HG03558 (cell line): ENCODE data around the gene TRIM61.
"Not testable (repeated sequence)": the region's sequence is repeated elsewhere in the genome, so short reads cannot be mapped to it uniquely, and the experiment has no call there.

Source experiments
- ATAC-seq: cut with Tn5 transposase; IDR thresholded peaks from one replicate; pipeline ENCODE4 v1.9.1; 2021; ENCODE audit warnings: moderate number of reproducible peaks; ENCODE audit not compliant: unreplicated experiment; ENCODE audit errors: extremely low read depth

The TRIM61 gene

DNA sequence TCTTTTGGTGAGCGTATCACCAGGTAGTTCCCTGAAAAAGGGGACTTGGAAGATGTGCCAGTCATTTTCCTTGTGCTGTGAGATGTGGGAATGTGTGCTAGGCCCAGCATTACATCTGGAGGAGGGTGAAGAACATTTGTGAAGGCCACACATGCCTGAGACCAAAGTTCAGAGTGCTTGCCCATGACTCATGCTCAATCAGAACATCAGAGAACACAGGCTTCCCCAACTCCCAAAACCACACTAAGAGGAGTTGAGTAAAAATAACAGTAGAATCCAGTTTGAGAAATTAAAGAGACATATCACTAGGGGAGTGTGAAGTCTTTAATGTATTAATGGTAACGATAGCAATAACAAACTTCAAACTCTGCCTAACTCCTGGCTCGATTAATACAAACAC is 18.0 kb downstream of the TRIM61 start:
- not testable (repeated sequence) for ATAC-seq

DNA sequence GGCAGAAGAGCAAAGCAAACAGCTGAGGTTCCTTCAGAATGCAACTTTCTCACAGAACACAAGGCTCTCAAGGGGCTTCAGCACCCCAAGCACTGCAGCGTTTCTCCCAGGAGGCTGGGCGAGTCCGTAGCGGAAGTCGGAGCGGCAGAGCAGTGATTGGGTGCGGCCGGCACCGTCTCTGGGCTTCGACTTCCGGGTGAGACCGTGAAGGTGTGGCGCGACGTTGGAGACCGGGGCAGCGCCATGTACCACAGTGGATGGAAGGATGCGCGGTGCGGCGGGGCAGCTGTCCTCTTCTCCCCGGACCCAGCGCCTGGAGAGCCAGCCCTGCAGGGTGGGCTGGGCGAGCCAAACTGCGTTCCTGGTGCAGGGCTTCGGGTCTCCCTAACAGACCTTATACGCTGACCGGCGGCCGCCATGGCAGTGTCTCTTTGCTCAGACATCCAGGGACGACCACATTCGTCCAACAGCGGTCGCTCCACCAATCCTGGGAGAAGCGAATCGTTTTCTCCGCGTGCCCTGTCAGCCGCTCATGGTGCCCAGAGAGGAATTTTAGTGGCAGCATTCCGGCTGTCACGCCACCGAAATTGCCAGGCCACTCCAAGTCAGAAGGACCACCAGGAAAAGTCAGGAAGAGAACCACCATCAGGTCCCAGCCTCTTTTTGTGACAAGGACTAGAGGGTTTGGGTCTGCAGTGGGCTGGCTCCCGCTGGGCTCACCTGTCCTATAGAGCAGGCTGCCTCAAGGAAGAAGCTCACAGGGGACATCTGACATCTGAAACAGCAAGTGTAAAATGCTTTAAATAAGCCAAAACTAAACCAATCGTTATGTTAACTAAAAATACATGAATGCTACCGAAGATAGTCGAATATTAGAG is 20.5 kb downstream of the TRIM61 start:
- peak; percentile 100 for ATAC-seq

DNA sequence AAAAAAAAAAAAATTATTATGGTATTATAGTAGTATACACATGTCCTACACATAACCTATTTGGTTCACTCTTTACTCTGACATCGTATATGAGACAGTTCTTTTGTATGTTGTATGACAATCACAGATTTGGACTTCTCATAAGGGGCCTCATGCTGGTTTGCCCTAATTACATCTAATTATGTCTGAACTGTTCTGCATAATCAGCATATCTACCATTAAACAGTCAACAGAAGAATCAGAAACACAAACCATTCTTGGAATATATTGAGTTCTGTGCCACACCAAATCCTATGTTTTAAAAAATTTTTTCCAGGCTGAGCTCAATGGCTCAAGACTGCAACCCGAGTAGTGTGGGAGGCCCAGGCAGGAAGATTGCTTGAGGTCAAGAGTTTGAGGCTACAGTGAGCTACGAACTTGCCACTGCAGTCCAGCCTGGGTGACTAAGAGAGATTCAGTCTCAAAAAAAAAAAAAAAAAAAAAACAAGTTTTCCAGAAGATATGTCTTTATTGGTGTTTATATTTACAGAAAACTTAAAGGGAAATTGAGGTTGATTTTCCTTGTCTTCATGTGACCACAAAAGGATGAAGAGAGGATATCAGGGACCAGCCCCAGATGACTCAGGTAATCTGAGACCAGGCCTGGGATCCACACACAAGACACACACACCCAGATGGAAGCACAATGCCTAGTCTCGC is 22.2 kb downstream of the TRIM61 start:
- no peak for ATAC-seq

DNA sequence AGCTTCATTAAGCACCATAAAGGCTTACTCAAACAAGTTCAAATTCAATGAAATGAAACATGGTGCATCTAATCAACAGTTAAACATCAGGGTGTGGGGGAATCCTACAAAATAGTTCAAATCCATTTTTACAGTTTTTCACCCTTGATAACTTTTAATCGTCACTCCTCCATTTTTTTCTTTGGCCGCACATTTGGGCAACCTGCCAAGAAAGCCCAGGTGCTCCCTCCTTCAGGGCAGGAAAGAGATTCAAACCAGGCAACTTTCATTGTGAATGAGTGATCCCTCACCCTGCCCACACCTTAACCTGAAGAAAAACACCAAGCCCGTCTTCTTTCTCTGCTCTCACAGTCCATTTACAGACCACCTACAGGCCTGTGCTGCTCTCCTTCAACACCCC is 24.9 kb downstream of the TRIM61 start:
- no peak for ATAC-seq

DNA sequence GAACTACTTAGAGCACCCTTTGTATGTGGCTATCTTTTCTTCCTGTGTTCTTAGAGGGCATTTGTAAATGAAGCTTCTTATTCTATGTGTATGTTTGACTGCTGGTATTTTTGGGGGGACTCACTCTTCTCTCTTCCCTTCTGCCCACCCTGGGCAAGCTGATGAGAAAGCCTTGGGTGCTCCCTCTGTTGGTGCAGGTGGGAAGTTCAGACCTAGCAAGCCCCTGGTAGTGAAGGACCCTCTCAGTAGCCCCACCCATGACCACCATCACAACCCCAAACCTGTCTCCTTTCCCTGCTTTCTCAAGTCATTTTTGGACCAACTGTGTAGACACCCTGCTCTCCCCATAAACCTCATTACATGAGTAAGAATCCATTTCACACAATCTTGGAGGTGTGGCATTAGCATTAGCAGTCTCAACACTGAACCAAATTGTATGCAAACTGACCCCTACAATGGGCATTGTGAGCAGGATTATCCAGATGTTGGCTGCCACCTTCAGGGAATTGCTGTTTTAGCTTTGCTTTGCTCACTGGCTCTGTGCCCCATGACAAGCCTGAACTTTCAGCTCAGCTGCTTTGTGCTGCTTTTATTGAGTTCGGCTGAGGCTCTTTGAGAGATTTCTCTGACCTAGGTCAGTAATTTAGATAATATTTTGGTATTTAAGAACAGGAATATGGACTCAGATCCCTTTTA is 27.9 kb downstream of the TRIM61 start:
- no peak for ATAC-seq

DNA sequence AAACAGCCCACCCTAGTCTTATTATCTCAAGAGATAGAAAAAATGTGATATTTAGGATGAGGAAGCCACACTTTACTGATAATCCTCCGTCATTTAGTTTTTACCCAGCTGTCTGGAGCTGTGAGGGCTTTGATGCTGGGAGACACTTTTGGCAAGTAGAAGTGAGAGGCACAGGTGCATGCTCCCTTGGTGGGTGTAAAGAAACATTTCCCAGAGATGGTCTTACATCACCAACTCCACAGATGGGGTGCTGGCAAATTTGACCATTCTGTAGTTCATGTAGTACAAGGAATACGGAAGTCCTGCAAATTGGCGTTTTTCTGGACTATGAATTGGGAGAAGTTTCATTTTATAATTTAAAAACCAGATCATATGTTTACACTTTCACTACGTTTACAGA is 28.5 kb downstream of the TRIM61 start:
- no peak for ATAC-seq

DNA sequence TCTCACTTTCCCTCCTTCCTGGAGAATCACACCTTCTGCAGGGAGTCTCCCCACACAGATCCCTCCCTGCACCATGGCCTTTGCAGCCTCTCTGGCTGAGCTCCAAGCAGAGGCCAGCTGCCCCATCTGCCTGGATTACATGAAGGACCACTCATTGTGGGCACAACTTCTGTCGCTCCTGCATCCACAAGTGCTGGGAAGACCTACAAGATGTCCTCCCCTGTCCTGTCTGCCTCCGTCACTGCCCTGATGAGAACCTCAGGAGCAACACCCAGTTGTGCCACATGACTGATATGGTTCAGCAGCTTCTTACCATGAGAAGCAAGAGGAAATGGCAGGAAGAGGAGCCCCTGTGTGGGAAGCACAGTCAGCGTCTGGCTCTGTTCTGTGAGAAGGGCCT is 29.5 kb downstream of the TRIM61 start:
- not testable (repeated sequence) for ATAC-seq

DNA sequence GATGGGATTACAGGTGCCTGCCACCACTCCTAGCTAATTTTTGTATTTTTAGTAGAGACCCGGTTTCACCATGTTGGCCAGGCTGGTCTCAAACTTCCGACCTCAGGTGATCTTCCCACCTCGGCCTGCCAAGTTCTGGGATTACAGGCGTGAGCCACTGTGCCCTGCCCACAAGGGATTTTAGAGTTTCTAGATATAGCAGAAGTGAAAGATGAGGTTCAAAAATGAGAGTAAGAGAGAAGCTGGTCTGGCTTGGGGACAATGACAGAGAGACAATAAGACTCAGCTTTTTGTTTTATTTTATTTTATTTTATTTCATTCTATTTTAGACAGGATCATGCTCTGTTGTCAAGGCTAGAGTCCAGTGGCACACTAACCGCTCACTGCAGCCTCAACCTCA is 30.6 kb downstream of the TRIM61 start:
- no peak for ATAC-seq

DNA sequence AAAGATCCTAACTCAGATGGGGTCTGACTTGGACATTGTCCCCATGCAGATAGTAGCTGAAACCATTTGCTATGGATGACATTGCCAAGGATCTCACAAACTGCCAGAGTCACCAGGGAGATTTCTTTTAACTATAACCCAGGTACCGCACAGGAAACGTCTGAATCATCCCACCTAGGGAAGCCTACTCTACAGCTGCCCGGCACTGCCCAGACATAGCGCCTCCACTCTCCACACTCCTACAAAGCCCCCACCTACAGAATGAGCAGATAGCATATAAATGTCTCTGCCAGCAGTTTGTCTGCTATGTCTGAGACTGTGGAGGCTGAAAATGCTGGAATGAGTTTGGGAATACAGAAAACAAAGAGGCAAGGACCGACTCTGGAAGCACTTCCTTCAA is 32.3 kb downstream of the TRIM61 start:
- no peak for ATAC-seq

DNA sequence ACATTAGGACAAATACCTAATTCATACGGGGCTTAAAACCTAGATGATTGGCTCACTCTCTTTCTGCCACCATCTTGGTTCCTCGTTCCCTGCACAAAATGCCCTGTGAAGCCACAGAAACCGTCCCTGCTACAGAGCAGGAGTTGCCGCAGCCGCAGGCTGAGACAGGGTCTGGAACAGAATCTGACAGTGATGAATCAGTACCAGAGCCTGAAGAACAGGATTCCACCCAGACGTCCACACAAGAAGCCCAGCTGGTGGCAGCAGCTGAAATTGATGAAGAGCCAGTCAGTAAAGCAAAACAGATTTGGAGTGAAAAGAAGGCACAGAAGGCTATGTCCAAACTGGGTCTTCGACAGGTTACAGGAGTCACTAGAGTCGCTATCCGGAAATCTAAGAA is 34.3 kb downstream of the TRIM61 start:
- no peak for ATAC-seq

DNA sequence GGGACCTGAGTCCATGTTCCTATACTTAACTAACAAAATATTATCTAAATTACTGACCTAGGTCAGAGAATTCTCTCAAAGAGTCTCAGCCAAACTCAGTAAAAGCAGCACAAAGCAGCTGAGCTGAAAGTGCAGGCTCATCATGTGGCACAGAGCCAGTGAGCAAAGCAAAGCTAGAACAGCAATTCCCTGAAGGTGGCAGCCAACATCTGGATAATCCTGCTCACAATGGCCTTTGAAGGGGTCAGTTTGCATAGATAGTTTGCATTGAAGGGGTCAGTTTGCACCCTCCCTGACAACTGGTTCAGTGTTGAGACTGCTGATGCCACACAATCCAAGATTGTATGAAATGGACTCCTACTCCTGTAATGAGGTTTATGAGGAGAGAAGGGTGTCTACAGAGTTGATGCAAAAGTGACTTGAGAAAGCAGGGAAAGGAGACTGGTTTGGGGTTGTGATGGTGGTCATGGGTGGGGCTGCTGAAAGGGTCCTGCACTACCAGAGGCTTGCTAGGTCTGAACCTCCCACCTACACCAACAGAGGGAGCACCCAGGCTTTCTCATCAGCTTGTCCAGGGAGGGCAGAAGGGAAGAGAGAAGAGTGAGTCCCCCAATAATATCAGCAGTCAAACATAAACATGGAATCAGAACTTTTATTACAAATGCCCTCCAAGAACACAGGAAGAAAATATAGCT is 39.7 kb downstream of the TRIM61 start:
- ATAC-seq = peak; percentile 28

DNA sequence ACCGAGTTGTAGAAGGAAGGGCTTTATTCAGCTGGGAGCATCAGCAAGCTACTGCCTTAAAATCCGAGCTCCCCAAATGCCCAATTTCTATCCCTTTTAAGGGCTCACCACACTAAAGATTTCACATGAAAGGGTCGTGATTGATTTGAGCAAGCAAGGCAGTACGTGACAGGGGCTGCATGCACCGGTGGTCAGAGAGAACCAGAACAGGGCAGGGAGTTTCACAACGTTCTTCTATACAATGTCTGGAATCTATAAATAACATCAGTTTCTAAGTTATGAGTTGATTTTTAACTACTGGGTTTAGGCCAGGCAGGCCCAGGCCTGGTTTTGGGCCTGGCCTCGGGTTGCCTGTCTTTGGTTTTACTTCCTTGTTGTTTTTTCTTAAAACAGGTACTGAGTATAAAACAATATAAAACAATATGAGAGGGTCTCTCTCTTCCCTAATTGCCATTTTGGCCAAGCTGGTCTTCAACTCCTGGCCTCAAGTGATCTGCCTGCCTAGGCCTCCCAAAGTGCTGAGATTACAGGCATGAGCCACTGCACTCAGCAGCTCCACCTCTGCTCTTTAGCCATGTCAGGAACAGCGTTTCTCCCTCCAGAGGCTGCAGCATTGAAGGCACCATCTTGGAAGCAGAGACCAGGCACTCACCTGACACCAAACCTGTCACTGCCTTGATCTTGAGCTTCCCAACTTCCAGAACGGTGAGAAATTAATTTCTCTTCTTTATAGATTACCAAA is 41.4 kb downstream of the TRIM61 start:
- not testable (repeated sequence) for ATAC-seq

DNA sequence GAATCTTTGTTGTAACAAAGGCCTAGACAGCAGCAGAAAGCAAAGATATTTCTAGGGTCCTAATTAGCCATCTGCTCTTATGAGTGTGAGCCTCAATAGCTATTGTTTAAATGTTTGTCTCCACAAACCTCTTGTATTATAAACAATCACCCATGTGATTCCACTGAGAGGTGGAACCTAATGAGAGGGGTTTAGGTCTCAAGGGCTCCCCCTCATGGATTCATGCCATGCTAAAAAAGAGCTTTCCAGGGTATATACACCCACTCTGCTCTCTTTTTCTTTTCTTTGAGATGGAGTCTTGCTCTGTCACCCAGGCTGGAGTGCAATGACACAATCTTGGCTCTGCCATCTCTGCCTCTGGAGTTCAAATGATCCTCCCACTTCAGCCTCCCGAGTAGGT is 42.1 kb downstream of the TRIM61 start:
- peak; percentile 32 for ATAC-seq

DNA sequence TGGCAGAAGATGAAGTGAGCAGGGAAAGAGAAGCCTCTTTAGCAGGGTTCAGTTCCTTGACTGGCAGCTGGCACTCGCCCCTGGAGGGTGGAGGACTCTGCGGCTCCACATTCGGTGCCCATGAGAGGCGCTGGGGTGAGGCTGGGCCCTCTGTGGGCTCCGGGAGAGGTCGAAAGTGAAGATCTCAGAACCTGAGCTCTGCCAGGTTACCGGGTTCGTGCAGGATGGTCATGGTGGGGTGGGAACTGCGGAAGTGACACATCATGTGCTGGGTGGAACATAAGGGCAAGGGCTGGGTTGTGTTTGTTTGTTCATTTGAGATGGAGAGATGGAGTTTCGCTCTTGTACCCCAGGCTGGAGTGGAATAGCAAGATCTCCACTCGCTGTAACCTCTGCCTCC is 44.2 kb downstream of the TRIM61 start:
- no peak for ATAC-seq

DNA sequence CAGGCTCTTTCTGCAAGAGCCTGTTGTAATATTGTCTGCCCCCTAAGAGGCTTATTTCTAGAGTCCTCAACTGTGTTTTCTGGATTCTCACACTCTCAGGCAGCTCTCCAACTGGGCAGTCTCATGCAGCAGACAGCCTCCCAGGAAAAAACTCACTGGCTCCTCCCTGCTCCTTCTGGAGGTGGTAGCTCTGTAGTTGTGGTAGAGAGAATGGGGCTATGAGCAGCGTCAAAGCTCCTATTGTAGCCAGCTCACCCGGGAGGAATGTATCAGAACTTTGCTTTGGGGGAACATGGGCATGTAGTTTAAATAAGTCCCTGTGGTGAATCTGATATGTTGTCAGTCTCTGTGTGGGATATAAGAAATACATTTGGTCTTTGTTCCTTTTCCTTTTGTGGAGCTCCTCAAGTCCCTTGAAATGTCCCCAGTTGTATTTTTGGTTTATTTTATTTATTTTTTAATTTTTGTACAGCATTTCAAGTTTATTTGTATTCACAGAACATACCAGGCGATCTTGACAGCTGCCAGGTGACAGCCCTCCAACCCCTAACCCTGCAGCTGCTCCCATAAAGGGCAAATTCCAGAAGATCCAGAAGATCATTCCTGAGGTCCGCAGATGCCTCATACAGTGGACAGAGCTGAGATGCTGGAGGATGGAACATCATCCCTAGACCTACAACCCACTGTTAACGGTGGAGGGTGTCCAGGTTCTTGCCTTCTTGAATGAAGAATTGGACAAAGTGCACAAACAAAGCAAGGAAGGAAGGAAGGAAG is 45.7 kb downstream of the TRIM61 start:
- no peak for ATAC-seq

DNA sequence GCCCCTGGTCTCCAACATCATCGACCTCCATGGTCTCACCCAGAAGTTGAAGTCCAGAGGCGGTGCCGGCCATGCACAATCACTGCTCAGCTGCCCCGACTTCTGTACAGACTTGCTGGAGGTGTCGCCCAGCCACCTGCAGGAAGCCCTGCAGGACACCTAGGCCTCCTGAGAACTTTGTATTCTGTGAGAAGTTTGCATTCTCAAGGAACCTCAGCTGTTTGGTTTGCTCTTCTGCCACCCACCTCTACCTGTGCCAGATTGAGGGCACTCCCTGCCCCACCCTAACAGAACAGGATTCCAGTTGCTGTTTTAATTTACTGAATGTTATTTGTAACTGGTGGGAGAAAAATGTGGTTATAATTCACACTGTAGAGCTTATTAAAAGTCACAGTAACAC is 46.8 kb downstream of the TRIM61 start:
- no peak for ATAC-seq

DNA sequence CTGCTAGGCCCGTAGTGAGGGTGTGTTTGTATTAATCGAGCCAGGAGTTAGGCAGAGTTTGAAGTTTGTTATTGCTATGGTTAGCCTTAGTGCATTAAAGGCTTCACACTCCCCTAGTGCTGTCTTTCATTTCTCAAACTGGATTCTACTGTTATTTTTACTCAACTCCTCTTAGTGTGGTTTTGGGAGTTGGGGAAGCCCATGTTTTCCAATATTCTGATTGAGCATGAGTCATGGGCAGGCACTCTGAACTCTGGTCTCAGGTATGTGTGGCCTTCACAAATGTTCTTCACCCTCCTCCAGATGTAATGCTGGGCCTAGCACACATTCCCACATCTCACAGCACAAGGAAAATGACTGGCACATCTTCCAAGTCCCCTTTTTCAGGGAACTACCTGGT is 50.4 kb downstream of the TRIM61 start:
- ATAC-seq = not testable (repeated sequence)

DNA sequence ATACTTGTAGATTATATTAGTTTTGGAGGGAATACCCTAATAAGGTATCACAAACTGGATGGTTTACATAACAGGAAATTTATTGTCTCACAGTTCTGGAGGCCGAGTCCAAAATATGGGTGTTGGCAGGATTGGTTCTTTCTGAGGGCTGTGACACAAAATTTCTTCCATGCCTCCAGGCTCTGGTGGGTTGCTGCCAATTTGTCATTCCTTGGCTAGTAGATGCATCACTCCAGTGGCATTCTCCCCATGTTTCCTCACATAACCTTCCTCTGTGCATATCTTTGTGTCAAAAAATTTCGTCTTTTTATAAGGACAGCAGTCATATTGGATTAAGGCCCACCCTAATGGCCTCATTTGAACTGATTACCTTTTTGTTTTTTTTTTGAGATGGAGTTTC is 51.2 kb downstream of the TRIM61 start:
- ATAC-seq = no peak

DNA sequence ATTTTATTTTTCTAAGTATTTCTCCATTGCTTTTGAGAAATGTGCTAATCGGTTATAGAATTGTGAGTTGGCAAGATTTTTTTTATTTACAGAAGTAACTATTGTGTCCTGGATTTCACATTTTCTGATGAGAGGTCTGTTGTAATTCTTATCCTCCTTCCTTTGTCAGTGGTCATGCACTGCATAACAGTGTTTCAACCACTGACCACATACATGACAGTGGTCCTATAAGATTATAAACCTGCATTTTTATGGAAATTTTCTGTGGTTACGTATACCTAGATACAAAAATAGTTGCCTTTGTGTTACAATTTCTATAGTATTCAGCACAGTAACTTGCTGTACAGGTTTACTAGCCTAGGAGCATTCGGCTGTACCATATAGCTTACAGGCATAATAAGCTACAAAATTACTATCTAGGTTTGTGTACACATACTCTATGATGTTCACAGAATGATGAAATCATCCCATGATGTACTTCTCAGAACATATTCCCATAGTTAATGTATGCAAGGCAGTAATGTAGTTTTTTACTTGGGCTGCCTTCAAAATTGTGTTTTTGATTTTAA is 52.7 kb downstream of the TRIM61 start:
- ATAC-seq = no peak
